NB4 (cell line): ENCODE data around the gene DCUN1D1.

ENCODE experiments used
- DNase-seq: peaks from one replicate; pipeline ENCODE4 v3.0.0; 2010; ENCODE audit warnings: low read depth
- H3K4me3 ChIP-seq: one replicate; pipeline ENCODE4 v1.5.1; 2011; ENCODE audit warnings: mild to moderate bottlenecking, low read depth, low read length, moderate library complexity
- MYC ChIP-seq: IDR thresholded peaks from 2 replicates; pipeline ENCODE4 v1.6.1; 2011; ENCODE audit warnings: low read depth, low read length
- POLR2A ChIP-seq: IDR thresholded peaks from 2 replicates; pipeline ENCODE4 v1.6.1; 2011; ENCODE audit warnings: mild to moderate bottlenecking; ENCODE audit not compliant: insufficient read length; ENCODE audit errors: extremely low read depth
- TF ChIP-seq, protein P1 (sequence below): IDR thresholded peaks from one replicate; pipeline ENCODE4 v1.5.1; 2012; ENCODE audit warnings: low read depth, low read length
- TF ChIP-seq, protein P2 (sequence below): IDR thresholded peaks from 2 replicates; pipeline ENCODE4 v1.6.1; 2011; ENCODE audit warnings: low read depth, low read length

The DCUN1D1 gene

DNA sequence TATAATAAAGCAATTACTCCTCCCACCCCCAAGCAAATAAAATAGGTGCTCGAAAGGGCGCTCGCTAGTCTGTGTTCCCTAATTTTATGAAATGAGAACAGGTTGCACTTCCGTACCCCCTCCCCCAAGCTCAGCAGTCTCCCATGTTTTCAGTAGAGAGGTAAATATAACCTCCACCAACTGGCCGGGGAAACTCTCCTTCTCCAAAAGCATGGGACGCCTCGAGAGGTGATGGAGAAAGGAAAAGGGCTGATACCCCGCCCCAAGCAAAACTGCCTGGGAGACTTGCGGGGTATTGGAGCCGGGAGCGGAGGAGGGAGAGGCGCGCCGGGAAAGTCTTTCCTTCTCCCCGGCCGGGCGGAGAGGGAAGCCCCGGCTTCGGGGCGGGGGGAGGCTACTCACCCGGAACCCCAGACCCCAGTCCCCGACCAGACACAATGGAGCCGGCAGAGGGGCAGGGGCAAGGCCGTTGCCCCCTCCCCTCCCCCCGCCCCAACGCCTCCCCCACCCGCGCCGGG is 605 bp downstream of the DCUN1D1 start:
- DNase-seq, result peak; percentile 63
- TF ChIP-seq, protein P1, sequence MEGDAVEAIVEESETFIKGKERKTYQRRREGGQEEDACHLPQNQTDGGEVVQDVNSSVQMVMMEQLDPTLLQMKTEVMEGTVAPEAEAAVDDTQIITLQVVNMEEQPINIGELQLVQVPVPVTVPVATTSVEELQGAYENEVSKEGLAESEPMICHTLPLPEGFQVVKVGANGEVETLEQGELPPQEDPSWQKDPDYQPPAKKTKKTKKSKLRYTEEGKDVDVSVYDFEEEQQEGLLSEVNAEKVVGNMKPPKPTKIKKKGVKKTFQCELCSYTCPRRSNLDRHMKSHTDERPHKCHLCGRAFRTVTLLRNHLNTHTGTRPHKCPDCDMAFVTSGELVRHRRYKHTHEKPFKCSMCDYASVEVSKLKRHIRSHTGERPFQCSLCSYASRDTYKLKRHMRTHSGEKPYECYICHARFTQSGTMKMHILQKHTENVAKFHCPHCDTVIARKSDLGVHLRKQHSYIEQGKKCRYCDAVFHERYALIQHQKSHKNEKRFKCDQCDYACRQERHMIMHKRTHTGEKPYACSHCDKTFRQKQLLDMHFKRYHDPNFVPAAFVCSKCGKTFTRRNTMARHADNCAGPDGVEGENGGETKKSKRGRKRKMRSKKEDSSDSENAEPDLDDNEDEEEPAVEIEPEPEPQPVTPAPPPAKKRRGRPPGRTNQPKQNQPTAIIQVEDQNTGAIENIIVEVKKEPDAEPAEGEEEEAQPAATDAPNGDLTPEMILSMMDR, result no peak
- no peak for TF ChIP-seq POLR2A
- no peak for TF ChIP-seq MYC
- peak overlapping the region; percentile 84 for H3K4me3 ChIP-seq

DNA sequence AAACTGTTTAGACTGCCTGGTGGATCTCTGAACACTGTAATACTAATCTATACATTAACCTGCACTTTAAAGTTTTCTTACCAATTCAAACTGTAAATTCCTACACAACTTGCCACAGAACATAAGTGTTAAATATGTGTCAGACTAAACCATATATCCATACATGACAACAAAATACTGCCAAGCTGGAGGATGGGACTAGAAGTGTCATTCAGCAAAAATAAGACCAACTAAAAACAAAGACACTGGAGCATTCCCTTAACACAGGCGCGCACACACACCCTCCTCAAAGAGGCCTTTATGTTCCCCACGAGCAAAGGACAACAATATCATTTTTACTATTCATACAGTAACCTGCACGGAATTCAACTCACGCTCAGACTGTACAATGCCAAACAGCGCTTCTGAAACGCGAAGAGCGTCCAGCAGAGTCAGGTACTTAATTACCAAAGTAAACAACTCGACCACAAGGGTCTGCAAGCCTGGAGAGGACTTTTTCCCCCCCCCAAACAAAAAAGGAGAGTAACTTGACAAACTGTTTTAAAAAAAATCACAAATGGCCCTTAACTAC is 1.1 kb downstream of the DCUN1D1 start:
- peak; percentile 33 for DNase-seq
- H3K4me3 ChIP-seq, result peak overlapping the region; percentile 84
- TF ChIP-seq POLR2A, result no peak
- TF ChIP-seq, protein P1, result no peak

DNA sequence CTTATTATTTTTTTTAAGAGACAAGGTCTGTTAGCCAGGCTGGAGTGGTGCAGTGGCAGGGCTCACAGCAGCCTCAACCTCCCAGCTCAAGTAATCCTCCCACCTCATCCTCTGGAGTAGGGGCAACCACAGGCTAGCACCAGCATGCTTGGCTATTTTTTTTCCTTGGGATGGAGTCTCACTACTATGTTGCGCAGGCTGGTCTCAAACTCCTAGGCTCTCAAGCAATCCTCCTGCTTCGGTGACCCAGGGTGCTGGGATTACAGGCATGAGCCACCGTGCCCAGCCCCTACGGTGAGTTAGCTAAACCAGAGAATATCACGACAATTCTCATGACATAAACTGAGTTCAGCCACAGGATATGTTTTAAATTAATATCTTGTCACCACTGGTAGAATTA is 2.0 kb downstream of the DCUN1D1 start:
- no peak for TF ChIP-seq POLR2A
- no peak for DNase-seq
- peak overlapping the region; percentile 84 for H3K4me3 ChIP-seq

DNA sequence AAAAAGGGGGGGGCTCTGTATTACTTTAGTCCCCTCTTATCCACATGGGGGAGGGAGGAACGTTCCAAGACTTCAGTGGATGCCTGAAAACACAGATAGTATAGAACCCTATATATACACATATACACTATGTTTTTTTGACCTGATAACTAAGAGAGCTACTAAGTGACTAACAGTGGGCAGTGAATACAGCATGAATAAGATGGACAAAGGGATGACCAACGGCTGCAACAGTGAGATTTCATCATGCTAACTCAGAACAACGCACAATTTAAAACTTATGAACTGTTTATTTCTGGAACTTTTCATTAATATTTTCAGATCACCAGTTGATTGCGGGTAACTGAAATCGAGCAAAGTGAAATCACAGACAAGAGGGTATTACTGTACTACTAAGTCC is 7.3 kb downstream of the DCUN1D1 start:
- no peak overlapping the region for H3K4me3 ChIP-seq
- TF ChIP-seq, protein P1, result no peak
- TF ChIP-seq MYC (no peak), POLR2A (no peak)
- TF ChIP-seq, protein P2, sequence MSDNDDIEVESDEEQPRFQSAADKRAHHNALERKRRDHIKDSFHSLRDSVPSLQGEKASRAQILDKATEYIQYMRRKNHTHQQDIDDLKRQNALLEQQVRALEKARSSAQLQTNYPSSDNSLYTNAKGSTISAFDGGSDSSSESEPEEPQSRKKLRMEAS, result no peak
- no peak for DNase-seq

DNA sequence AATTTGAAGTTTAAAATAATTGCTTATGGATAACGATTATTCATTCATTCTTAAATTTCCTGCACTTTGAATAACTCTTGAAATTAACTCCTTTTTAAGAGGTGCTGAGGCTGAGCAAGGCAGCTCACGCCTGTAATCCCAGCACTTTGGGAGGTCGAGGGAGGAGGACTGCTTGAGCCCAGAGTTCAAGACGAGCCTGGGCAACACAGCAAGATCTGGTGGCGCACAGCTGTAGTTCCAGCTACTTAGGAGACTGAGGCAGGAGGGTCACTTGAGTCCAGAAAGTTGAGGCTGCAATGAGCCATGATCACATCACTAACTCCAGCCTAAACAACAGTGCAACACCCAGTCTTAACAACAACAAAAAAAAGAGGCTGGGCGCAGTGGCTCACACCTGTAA is 8.0 kb downstream of the DCUN1D1 start:
- TF ChIP-seq POLR2A, result no peak
- no peak for DNase-seq
- H3K4me3 ChIP-seq, result no peak overlapping the region

DNA sequence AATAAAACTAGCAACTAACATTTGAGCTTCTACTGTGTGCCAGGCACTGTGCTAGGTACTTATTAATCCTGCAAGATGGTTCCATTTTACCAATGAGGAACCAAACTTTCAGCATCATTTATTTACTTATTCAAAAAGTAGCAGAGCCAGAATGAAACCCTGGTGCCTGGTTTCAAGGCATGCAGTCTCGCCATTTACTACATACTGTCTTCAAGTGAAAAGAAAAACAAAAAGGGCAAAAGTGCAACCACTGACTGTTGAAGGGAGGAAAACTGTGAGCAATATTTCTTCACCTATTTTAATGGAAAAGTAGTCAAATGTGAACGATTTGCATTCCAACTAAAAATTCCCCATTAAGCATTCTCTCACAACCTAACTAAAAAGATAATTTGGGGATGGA is 8.7 kb downstream of the DCUN1D1 start:
- no peak for DNase-seq
- TF ChIP-seq, protein P1, result no peak
- TF ChIP-seq MYC (no peak), POLR2A (no peak)
- TF ChIP-seq, protein P2, result no peak
- H3K4me3 ChIP-seq, result no peak overlapping the region

DNA sequence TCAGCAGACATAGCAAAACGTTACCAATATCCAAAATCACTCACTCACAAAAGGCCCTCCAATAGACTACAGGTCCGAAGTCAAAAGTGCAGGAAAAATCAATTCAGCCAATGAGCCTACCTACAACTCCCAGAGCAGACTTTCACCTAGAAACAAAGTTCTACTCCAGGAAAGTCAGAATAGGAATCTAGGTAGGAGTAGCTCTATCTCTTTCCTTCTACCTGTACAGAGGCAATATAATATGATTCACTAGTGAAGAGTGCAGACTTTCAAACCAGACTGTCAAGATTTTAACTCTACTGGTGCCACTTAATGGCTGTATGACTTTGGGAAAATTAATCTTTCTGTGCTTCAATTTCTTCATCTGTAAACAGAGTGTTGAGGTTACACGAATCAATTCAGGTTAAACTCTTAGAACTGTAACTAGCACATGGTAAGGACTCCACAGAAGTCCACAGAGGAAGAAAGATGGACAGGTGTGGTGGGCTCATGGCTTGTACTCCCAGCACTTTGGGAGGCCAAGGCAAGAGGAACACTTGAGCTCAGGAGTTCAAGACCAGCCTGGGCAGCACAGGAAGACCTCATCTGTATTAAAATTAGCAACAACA is 9.4 kb downstream of the DCUN1D1 start:
- TF ChIP-seq MYC (no peak), POLR2A (no peak)
- TF ChIP-seq, protein P2, result no peak
- TF ChIP-seq, protein P1, result no peak
- no peak for DNase-seq
- H3K4me3 ChIP-seq, result no peak overlapping the region
